Stimulated activated CD4-positive, alpha-beta T cell treated with anti-CD3 and anti-CD28 coated beads, Interleukin-2, amount 100 ng/mL, for 24 hours (primary cell): ENCODE measurements around the gene PXYLP1.
A peak's percentile ranks its signal among the peaks of the same experiment; 100 is the strongest.

Experiments used
- DNase-seq, 2 donors: peaks; one replicate each; pipeline ENCODE4 v3.0.0-alpha.2; 2020

The PXYLP1 gene

GRCh38 chr3:141250828-141251227, 19.2 kb downstream of the PXYLP1 start:
- DNase-seq = no peak

- no peak for DNase-seq
These were observed 21.7 kb downstream of the PXYLP1 start for GRCh38 chr3:141253326-141253725.

GRCh38 chr3:141253811-141254210, 22.2 kb downstream of the PXYLP1 start:
- DNase-seq = no peak

GRCh38 chr3:141255137-141255845, 23.7 kb downstream of the PXYLP1 start:
- DNase-seq = no peak

- DNase-seq = peak; percentile 35 to 43
These were observed 24.2 kb downstream of the PXYLP1 start for GRCh38 chr3:141255846-141256261.

GRCh38 chr3:141256820-141257219, 25.2 kb downstream of the PXYLP1 start:
- no peak for DNase-seq

- no peak for DNase-seq
These were observed 26.3 kb downstream of the PXYLP1 start for GRCh38 chr3:141257961-141258360.

- DNase-seq = no peak
These were observed 27.3 kb downstream of the PXYLP1 start for GRCh38 chr3:141258973-141259372.

GRCh38 chr3:141259821-141260629, 28.4 kb downstream of the PXYLP1 start:
- DNase-seq = no peak

GRCh38 chr3:141260630-141260927, 29.0 kb downstream of the PXYLP1 start:
- no peak for DNase-seq

- DNase-seq = no peak
These were observed 30.1 kb downstream of the PXYLP1 start for GRCh38 chr3:141261472-141262307.

- no peak for DNase-seq
These were observed 30.7 kb downstream of the PXYLP1 start for GRCh38 chr3:141262308-141262705.

- no peak for DNase-seq
These were observed 34.6 kb downstream of the PXYLP1 start for GRCh38 chr3:141266186-141266585.

- DNase-seq = peak; percentile 30 to 41
These were observed 35.4 kb downstream of the PXYLP1 start for GRCh38 chr3:141266797-141267555.

GRCh38 chr3:141267629-141268028, 36.0 kb downstream of the PXYLP1 start:
- DNase-seq = no peak

- no peak for DNase-seq
These were observed 36.7 kb downstream of the PXYLP1 start for GRCh38 chr3:141268306-141268705.

- DNase-seq = no peak
These were observed 37.2 kb downstream of the PXYLP1 start for GRCh38 chr3:141268791-141269190.

GRCh38 chr3:141269961-141270360, 38.3 kb downstream of the PXYLP1 start:
- DNase-seq = no peak

GRCh38 chr3:141271279-141272030, 39.8 kb downstream of the PXYLP1 start:
- DNase-seq = no peak

GRCh38 chr3:141272906-141273662, 41.5 kb downstream of the PXYLP1 start:
- no peak for DNase-seq

- DNase-seq = no peak
These were observed 42.2 kb downstream of the PXYLP1 start for GRCh38 chr3:141273700-141274410.
